Measurements from ENCODE around the gene CDH15. TPM values are rescaled to one million over a fixed set of nuclear protein-coding genes. Genes with fewer than 3 reads are reported as not detected.

The CDH15 gene
- total and polyA plus RNA-seq, 2 of the 13 experiments (the other 11 are each of a cell fraction or from before 2014, with no cell fraction given), result 0.74 to 2.2 TPM

DNA sequence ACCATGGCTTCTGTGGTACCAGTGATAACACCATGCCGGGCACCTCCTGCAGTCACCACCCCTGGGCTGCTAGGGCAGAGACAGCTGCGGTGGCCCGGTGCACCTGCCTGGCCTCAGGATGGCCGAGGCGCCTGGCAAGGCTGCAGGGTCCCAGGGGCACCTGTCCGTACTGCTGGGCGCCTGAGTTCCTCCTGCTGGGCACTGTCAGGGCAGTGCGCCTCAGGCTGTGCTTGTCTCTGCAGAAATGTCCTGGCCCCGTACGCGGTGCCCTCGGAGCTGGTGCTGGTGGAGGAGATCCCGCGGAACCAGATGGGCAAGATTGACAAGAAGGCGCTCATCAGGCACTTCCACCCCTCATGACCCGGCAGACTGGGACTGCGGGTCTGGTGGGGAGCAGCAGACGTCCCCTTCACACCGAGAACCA is 17.7 kb upstream of the CDH15 start:
- Histone ChIP-seq H3K27ac (ENCODE audit: extremely low read length, insufficient read depth, low read length) (no peak overlapping the region), H2AFZ (ENCODE audit: low read length) (no peak overlapping the region), H4K20me1 (ENCODE audit: insufficient read depth, low read length) (no peaks in the 10 kb centered on the region; the same call in 1 of the 2 replicates), H3K4me2 (ENCODE audit: low read depth, low read length) (no peak overlapping the region), H3K36me3 (replicated peaks in 1 of 2; ENCODE audit: control insufficient read depth in 1 of 2, insufficient read depth in 2 of 2, low read length in 2 of 2) (peaks cover 1 to 4% of the 10 kb centered on the region in 2 experiments; a peak in 3 of 5 replicates), H3K27me3 (ENCODE audit: control insufficient read depth in 1 of 2, insufficient read depth in 2 of 2, low read length in 2 of 2) (peaks cover 9 to 18% of the 10 kb centered on the region in 2 experiments; a peak in 4 of 5 replicates), H3K79me2 (ENCODE audit: insufficient read depth, low read length) (no peaks in the 10 kb centered on the region), H3K9ac (ENCODE audit: insufficient read depth, low read depth, low read length) (no peak overlapping the region), H3K9me3 (ENCODE audit: low read length) (peaks cover 5% of the 10 kb centered on the region; the same call in 1 of the 2 replicates), H3K4me1 (ENCODE audit: insufficient read depth, low read length) (peaks cover 27% of the 10 kb centered on the region), H3K4me3 (replicated peaks in 1 of 3; ENCODE audit: insufficient read depth in 1 of 3, low read depth in 2 of 3, low read length in 3 of 3) (no peak overlapping the region)
- intact Hi-C loops (cut with micrococcal nuclease; ENCODE audit: unreplicated experiment) (no loop called here), in situ Hi-C loops (cut with HindIII; ENCODE audit: extremely low pct_ligation_motif_present, low pct_unique_long_range_greater_than_20kb) (no loop called here)
- ChIA-PET CTCF (ENCODE audit: low intra/inter-chr PET ratio, low total read pairs) (no interaction called here), POLR2A (no interaction called here)
- BruUV-seq (replicated peaks), result no TSS peak
- ATAC-seq, result peak; percentile 5; the same call in 2 of the 3 replicates
- no peak for DNase-seq (ENCODE audit: low spot score)
- FAIRE-seq, result no peak
- TF ChIP-seq POLR2AphosphoS5 (IDR thresholded peaks at IDR 0.05; ENCODE audit: low read depth, low read length) (no peak), AGO2 (optimal IDR thresholded peaks at IDR 0.05; ENCODE audit: low read depth, low read length) (peak; percentile 82)
- TF ChIP-seq, protein P1, sequence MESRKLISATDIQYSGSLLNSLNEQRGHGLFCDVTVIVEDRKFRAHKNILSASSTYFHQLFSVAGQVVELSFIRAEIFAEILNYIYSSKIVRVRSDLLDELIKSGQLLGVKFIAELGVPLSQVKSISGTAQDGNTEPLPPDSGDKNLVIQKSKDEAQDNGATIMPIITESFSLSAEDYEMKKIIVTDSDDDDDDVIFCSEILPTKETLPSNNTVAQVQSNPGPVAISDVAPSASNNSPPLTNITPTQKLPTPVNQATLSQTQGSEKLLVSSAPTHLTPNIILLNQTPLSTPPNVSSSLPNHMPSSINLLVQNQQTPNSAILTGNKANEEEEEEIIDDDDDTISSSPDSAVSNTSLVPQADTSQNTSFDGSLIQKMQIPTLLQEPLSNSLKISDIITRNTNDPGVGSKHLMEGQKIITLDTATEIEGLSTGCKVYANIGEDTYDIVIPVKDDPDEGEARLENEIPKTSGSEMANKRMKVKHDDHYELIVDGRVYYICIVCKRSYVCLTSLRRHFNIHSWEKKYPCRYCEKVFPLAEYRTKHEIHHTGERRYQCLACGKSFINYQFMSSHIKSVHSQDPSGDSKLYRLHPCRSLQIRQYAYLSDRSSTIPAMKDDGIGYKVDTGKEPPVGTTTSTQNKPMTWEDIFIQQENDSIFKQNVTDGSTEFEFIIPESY (CRISPR knock-in tag; IDR thresholded peaks at IDR 0.05), result peak; percentile 86
- 83% methylated on average over 19 of the region's 19 CpGs for WGBS (ENCODE audit: low lambda C conversion rate)

DNA sequence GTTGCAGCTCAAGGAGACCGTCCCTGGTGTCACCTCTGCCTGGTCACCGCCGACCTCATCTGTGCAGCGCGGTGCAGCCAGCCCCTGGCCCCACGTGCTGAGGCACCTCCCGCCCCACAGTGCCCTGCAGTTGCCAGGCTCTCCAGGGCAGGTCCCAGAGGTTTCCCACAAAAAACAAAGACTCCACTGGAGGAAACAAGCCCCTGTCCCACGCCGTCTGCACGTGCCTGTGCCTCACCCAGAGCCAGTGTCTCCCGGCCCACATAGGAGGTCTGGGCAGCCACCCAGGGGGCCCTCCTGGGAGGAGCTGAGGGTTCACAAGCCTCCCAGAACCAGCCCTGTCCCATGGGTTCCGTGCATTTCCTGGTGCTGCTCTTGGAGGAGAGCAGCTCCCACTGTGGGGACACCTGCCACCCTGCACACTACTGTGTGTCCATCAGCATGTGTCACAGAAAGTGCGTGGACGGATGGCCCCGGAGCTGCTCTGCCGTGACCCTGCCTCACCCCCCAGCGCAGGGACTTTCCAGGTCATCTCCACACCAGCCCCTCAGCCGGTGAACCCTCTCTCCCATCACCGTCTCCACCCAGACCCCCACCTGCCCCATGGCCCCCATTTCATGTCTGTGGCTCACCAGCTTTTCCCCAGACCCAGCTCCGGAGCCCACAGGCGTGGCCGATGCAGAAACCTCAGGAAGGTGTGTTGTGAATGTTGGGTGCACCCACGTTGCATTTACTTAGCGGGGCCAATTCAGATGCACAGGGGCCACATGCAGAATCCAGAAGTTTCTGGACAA is 17.0 kb upstream of the CDH15 start:
- ChIA-PET POLR2A (no interaction called here), CTCF (ENCODE audit: low intra/inter-chr PET ratio, low total read pairs) (no interaction called here)
- Histone ChIP-seq H3K9ac (ENCODE audit: insufficient read depth, low read depth, low read length) (no peak overlapping the region), H3K9me3 (ENCODE audit: low read length) (no peaks in the 10 kb centered on the region; the same call in 1 of the 2 replicates), H3K4me2 (ENCODE audit: low read depth, low read length) (no peak overlapping the region), H4K20me1 (ENCODE audit: insufficient read depth, low read length) (no peaks in the 10 kb centered on the region; the same call in 1 of the 2 replicates), H3K27me3 (ENCODE audit: control insufficient read depth in 1 of 2, insufficient read depth in 2 of 2, low read length in 2 of 2) (peaks cover 13 to 26% of the 10 kb centered on the region in 2 experiments), H3K79me2 (ENCODE audit: insufficient read depth, low read length) (no peaks in the 10 kb centered on the region), H3K4me3 (replicated peaks in 1 of 3; ENCODE audit: insufficient read depth in 1 of 3, low read depth in 2 of 3, low read length in 3 of 3) (no peak overlapping the region), H3K4me1 (ENCODE audit: insufficient read depth, low read length) (peaks cover 35% of the 10 kb centered on the region), H3K36me3 (replicated peaks in 1 of 2; ENCODE audit: control insufficient read depth in 1 of 2, insufficient read depth in 2 of 2, low read length in 2 of 2) (peaks cover under 1 to 1% of the 10 kb centered on the region in 2 experiments; a peak in 3 of 5 replicates), H2AFZ (ENCODE audit: low read length) (no peak overlapping the region), H3K27ac (ENCODE audit: extremely low read length, insufficient read depth, low read length) (no peak overlapping the region)
- BruUV-seq (replicated peaks), result no TSS peak
- in situ Hi-C loops (cut with HindIII; ENCODE audit: extremely low pct_ligation_motif_present, low pct_unique_long_range_greater_than_20kb) (no loop called here), intact Hi-C loops (cut with micrococcal nuclease; ENCODE audit: unreplicated experiment) (no loop called here)
- FAIRE-seq (no peak), ATAC-seq (peak; percentile 1; the same call in 2 of the 3 replicates), DNase-seq (ENCODE audit: low spot score) (no peak)
- WGBS (ENCODE audit: low lambda C conversion rate), result 59% methylated on average over 20 of the region's 24 CpGs
- TF ChIP-seq ZNF878 (CRISPR knock-in tag; IDR thresholded peaks at IDR 0.05), result no peak
- TF ChIP-seq ZNF547 (CRISPR knock-in tag; IDR thresholded peaks at IDR 0.05), result 0 out of 2 replicates have a peak, but pooled peaks have one; percentile 17
- no peak for TF ChIP-seq ZNF343 (CRISPR knock-in tag; IDR thresholded peaks at IDR 0.05)
- TF ChIP-seq, protein P2, sequence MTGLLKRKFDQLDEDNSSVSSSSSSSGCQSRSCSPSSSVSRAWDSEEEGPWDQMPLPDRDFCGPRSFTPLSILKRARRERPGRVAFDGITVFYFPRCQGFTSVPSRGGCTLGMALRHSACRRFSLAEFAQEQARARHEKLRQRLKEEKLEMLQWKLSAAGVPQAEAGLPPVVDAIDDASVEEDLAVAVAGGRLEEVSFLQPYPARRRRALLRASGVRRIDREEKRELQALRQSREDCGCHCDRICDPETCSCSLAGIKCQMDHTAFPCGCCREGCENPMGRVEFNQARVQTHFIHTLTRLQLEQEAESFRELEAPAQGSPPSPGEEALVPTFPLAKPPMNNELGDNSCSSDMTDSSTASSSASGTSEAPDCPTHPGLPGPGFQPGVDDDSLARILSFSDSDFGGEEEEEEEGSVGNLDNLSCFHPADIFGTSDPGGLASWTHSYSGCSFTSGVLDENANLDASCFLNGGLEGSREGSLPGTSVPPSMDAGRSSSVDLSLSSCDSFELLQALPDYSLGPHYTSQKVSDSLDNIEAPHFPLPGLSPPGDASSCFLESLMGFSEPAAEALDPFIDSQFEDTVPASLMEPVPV (CRISPR knock-in tag; IDR thresholded peaks at IDR 0.05), result no peak
- TF ChIP-seq ZNF766 (CRISPR knock-in tag; IDR thresholded peaks at IDR 0.05; ENCODE audit: borderline replicate concordance), result no peak
- no peak for TF ChIP-seq FOXP1 (IDR thresholded peaks at IDR 0.05)
- no peak for TF ChIP-seq FOXP1 (CRISPR knock-in tag; IDR thresholded peaks at IDR 0.05)
- no peak for TF ChIP-seq HOXD1 (CRISPR knock-in tag; IDR thresholded peaks at IDR 0.05)
- TF ChIP-seq, protein P3, sequence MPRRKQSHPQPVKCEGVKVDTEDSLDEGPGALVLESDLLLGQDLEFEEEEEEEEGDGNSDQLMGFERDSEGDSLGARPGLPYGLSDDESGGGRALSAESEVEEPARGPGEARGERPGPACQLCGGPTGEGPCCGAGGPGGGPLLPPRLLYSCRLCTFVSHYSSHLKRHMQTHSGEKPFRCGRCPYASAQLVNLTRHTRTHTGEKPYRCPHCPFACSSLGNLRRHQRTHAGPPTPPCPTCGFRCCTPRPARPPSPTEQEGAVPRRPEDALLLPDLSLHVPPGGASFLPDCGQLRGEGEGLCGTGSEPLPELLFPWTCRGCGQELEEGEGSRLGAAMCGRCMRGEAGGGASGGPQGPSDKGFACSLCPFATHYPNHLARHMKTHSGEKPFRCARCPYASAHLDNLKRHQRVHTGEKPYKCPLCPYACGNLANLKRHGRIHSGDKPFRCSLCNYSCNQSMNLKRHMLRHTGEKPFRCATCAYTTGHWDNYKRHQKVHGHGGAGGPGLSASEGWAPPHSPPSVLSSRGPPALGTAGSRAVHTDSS (CRISPR knock-in tag; conservative IDR thresholded peaks at IDR 0.05), result no peak
- no peak for TF ChIP-seq ZNF672 (CRISPR knock-in tag; IDR thresholded peaks at IDR 0.05)
